HL-60 (cell line): ENCODE data around the gene SFMBT1.

Source experiments
- DNase-seq, 2 experiments: peaks; one replicate each; pipeline ENCODE4 v3.0.0-alpha.2; 2010 to 2020; ENCODE audit warnings: low read depth in 1 of 2, low spot score in 1 of 2
- H3K27ac ChIP-seq: fragments of 250-450 bp; sonication (Bioruptor Pico); replicated peaks from 2 replicates; pipeline ENCODE4 v1.5.1; 2020; ENCODE audit warnings: mild to moderate bottlenecking, moderate library complexity
- H3K27me3 ChIP-seq: fragments of 250-450 bp; sonication (Bioruptor Pico); 2 replicates; pipeline ENCODE4 v1.5.1; 2021; ENCODE audit warnings: mild to moderate bottlenecking, moderate library complexity; ENCODE audit not compliant: insufficient read depth, poor library complexity, severe bottlenecking
- H3K4me3 ChIP-seq: replicated peaks from 2 replicates; pipeline ENCODE4 v1.5.1; 2011; ENCODE audit warnings: mild to moderate bottlenecking, control low read depth, low read length; ENCODE audit not compliant: insufficient read depth
- GABPA ChIP-seq: IDR thresholded peaks from 2 replicates; pipeline ENCODE4 v1.6.1; 2012; ENCODE audit warnings: low read depth
- POLR2AphosphoS5 ChIP-seq: IDR thresholded peaks from 2 replicates; pipeline ENCODE4 v1.6.1; 2012; ENCODE audit warnings: low read depth
- SPI1 ChIP-seq: IDR thresholded peaks from 2 replicates; pipeline ENCODE4 v1.6.1; 2012; ENCODE audit warnings: low read depth, mild to moderate bottlenecking, borderline replicate concordance
- TF ChIP-seq, protein P1 (sequence below): IDR thresholded peaks from one replicate; pipeline ENCODE4 v1.5.1; 2011; ENCODE audit warnings: low read length, control low read depth, inconsistent platforms; ENCODE audit not compliant: insufficient read depth
- TF ChIP-seq, protein P2 (sequence below): IDR thresholded peaks from 2 replicates; pipeline ENCODE4 v1.6.1; 2012; ENCODE audit warnings: low read depth; ENCODE audit not compliant: insufficient replicate concordance

The SFMBT1 gene

DNA sequence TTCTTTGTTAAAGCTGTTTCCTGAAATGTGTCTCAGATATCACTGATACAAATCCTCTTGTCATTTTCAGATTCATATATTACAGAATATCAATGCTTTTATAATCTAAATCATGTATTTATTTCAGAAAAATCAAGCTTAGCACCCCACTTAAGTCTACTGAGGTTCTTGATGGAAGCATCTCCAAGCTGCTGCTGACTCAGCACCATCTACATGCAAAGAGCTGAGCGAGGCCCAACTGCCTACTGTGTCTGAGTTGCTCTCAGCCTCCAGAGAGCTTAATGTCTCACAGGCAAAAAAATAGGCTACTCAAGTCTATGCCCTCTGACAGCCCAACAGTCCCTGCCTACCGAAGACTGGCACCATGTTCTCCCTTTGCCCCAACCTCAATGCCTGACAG, 119.3 kb downstream of the SFMBT1 start:
- no peak overlapping the region for H3K27ac ChIP-seq
- H3K27me3 ChIP-seq = no peaks in the 10 kb centered on the region
- no peak overlapping the region for H3K4me3 ChIP-seq
- DNase-seq = no peak
- TF ChIP-seq POLR2AphosphoS5 (no peak), SPI1 (no peak), GABPA (no peak)
- TF ChIP-seq, protein P1, sequence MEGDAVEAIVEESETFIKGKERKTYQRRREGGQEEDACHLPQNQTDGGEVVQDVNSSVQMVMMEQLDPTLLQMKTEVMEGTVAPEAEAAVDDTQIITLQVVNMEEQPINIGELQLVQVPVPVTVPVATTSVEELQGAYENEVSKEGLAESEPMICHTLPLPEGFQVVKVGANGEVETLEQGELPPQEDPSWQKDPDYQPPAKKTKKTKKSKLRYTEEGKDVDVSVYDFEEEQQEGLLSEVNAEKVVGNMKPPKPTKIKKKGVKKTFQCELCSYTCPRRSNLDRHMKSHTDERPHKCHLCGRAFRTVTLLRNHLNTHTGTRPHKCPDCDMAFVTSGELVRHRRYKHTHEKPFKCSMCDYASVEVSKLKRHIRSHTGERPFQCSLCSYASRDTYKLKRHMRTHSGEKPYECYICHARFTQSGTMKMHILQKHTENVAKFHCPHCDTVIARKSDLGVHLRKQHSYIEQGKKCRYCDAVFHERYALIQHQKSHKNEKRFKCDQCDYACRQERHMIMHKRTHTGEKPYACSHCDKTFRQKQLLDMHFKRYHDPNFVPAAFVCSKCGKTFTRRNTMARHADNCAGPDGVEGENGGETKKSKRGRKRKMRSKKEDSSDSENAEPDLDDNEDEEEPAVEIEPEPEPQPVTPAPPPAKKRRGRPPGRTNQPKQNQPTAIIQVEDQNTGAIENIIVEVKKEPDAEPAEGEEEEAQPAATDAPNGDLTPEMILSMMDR = no peak
- TF ChIP-seq, protein P2, sequence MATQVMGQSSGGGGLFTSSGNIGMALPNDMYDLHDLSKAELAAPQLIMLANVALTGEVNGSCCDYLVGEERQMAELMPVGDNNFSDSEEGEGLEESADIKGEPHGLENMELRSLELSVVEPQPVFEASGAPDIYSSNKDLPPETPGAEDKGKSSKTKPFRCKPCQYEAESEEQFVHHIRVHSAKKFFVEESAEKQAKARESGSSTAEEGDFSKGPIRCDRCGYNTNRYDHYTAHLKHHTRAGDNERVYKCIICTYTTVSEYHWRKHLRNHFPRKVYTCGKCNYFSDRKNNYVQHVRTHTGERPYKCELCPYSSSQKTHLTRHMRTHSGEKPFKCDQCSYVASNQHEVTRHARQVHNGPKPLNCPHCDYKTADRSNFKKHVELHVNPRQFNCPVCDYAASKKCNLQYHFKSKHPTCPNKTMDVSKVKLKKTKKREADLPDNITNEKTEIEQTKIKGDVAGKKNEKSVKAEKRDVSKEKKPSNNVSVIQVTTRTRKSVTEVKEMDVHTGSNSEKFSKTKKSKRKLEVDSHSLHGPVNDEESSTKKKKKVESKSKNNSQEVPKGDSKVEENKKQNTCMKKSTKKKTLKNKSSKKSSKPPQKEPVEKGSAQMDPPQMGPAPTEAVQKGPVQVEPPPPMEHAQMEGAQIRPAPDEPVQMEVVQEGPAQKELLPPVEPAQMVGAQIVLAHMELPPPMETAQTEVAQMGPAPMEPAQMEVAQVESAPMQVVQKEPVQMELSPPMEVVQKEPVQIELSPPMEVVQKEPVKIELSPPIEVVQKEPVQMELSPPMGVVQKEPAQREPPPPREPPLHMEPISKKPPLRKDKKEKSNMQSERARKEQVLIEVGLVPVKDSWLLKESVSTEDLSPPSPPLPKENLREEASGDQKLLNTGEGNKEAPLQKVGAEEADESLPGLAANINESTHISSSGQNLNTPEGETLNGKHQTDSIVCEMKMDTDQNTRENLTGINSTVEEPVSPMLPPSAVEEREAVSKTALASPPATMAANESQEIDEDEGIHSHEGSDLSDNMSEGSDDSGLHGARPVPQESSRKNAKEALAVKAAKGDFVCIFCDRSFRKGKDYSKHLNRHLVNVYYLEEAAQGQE = no peak

DNA sequence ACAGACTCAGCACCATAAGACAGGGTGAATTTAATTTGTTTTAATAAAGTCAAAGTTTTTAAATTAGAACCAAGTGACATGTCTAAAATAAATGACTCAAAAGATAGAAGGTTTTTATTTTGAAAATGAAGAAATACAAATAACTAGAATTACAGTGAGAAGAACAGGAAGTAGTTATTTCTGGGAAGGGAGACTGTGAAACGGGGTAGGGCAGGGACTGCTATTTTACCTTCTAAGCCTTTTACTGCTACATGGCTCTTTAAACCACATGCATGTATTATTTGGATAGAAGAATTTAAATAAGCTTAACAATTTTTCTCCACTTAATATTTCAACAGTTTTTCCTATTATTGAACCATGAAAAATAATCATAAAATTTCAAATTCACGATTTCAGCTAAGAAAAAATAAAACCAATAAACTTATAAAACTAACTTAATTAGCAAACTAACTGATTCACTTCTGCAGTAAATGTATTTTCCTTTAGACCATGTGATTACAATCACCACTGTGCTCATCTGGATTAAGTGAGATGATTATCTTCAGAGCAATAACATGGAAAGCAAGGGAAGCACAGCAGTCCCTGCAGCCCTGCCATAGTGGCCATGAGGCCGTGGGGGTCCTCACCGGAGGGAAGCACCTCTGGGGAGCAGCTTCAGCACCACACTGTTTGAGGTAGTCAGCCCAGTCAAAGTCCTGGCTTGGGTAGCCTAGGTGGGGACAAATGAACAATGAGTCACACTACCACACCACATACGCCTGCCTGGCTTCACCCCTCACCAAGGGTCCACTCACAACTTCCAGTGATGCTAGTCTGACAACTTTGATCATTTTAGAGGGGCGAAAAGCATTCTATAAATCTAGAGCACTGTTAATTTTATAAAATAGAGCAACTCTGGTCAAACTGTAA, 120.2 kb downstream of the SFMBT1 start:
- TF ChIP-seq, protein P2 = no peak
- no peak for TF ChIP-seq SPI1
- TF ChIP-seq, protein P1 = no peak
- TF ChIP-seq POLR2AphosphoS5 = no peak
- TF ChIP-seq GABPA = no peak
- H3K27me3 ChIP-seq = no peaks in the 10 kb centered on the region
- H3K4me3 ChIP-seq = no peak overlapping the region
- no peak overlapping the region for H3K27ac ChIP-seq
- peak in 1 of 2 experiments; percentile 8 for DNase-seq

DNA sequence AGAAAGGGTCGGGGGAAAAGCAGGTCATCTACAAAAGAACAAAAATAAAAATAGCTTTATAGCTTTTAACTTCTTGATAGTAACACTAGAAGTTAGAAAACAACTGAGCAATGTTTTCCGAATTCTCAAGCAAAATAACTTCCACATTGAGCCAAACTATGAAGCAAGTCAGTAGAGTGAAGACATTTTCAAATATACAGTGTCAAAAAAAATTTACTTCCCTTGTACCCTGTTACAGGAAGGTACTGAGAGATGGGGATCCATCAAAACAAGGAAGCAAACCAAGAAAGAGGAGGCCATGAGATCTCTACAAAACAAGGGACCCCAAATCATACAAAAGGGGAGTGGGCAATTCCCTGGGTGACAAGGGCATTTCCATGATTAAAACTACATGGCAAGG, 121.9 kb downstream of the SFMBT1 start:
- no peak overlapping the region for H3K27ac ChIP-seq
- TF ChIP-seq, protein P2 = no peak
- no peak for TF ChIP-seq POLR2AphosphoS5
- TF ChIP-seq GABPA = no peak
- no peak for TF ChIP-seq SPI1
- H3K27me3 ChIP-seq = no peaks in the 10 kb centered on the region
- no peak overlapping the region for H3K4me3 ChIP-seq
- no peak for DNase-seq
